GM12864 (cell line): Measurements from ENCODE around the gene SELENOM.
"Not testable (repeated sequence)": the region's sequence is repeated elsewhere in the genome, so short reads cannot be mapped to it uniquely, and the experiment has no call there.

Experiments
- DNase-seq: peaks from one replicate; pipeline ENCODE4 v3.0.0-alpha.2; 2011; ENCODE audit warnings: low read depth
- H3K4me3 ChIP-seq: 2 replicates; pipeline ENCODE4 v1.5.1; 2011; ENCODE audit warnings: mild to moderate bottlenecking, low read depth, low read length, control low read depth
- TF ChIP-seq, protein P1 (sequence below): IDR thresholded peaks from 2 replicates; pipeline ENCODE4 v1.5.1; 2011; ENCODE audit warnings: low read depth, mild to moderate bottlenecking, moderate library complexity, low read length, control low read depth, inconsistent platforms; ENCODE audit errors: missing control alignments

SELENOM gene

DNA sequence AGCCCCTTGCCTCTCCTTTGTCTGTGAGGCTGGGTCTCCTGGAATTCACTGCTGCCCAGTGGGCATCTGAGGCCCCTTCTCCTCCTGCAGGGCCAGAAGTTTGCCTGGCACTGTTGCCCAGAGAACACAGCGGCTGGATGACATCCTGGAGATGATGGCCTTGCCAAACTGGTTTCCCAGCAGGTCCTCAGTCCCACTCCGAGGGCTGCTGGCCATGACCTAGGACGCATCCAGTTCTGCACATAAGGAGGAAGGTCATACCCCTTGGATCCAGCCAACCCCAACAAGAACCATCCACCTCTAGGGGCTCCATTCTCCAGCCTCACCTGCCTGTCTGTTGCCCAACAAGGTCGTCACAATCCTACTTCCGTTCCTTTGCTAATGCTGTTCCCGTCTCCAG, 29.7 kb downstream of the SELENOM start:
- no peak for DNase-seq
- H3K4me3 ChIP-seq = no peak overlapping the region
- TF ChIP-seq, protein P1, sequence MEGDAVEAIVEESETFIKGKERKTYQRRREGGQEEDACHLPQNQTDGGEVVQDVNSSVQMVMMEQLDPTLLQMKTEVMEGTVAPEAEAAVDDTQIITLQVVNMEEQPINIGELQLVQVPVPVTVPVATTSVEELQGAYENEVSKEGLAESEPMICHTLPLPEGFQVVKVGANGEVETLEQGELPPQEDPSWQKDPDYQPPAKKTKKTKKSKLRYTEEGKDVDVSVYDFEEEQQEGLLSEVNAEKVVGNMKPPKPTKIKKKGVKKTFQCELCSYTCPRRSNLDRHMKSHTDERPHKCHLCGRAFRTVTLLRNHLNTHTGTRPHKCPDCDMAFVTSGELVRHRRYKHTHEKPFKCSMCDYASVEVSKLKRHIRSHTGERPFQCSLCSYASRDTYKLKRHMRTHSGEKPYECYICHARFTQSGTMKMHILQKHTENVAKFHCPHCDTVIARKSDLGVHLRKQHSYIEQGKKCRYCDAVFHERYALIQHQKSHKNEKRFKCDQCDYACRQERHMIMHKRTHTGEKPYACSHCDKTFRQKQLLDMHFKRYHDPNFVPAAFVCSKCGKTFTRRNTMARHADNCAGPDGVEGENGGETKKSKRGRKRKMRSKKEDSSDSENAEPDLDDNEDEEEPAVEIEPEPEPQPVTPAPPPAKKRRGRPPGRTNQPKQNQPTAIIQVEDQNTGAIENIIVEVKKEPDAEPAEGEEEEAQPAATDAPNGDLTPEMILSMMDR = no peak

DNA sequence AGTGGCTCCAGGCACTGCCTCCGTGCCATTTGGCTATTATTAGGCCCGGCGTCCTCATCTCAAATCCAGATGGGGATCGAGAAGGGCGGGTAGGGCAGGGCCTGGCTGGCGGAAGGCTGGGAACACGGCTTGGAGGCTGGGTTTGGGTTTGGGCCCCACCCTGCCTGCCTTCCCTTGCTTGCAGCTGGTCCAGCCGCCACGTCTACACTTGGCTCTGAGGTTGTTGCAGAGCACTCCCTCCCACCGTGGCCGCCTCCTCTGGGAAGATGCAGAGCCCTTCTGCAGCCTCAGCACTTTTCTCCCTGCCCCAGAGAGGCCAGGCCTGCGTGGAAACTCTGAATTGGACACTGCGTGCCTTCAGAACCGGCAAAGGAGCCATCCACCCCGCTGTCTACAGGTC, 31.4 kb downstream of the SELENOM start:
- H3K4me3 ChIP-seq = no peak overlapping the region

DNA sequence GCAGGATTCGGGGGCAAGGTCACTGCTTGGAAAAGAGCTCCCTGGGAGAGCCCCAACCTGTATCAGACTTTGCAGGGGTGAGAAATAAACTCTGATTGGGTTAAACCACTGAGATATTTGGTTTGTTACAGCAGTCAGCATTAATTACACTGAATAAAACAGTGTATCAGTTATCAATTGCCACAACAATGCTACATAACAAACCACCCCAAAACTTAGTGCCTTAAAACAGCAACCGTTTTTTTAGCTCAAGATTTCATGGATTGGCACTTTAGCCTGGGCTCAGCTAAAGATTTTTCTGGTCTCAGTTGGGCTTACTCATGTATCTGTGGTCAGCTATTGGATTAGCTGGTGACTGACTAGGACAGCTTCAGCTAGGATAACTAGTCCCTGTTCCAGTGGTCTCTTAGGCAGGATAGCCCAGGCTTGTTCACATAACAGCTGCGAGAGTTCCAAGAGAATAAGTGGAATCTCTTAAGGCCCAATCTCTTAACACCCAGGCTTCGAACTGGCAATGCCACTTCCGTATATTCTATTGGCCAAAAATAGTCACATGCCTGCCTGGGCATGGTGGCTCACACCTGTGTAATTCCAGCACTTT, 33.7 kb downstream of the SELENOM start:
- H3K4me3 ChIP-seq, DNase-seq: not testable (repeated sequence)

More for the DNA sequence above, 31.4 kb downstream of the SELENOM start:
- TF ChIP-seq, protein P1 = no peak
- no peak for DNase-seq

DNA sequence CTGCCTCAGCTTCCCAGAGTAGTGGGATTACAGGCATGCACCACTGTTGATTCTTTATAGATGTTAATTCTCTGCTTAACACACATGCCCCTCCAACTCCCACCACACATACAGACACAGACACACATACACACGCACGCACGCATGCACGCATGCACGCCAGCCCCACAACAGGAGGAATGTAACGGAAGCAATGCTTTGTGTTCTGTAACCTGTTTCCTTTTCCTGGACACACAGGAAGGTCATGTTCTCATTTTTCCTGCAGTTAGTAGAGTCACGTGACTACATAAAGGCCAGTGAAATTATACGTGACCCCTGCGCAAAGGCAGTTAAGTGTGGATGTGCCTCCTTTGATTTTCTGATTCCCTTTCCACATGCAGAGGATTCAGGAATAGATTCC, 34.2 kb downstream of the SELENOM start:
- H3K4me3 ChIP-seq, DNase-seq: not testable (repeated sequence)

DNA sequence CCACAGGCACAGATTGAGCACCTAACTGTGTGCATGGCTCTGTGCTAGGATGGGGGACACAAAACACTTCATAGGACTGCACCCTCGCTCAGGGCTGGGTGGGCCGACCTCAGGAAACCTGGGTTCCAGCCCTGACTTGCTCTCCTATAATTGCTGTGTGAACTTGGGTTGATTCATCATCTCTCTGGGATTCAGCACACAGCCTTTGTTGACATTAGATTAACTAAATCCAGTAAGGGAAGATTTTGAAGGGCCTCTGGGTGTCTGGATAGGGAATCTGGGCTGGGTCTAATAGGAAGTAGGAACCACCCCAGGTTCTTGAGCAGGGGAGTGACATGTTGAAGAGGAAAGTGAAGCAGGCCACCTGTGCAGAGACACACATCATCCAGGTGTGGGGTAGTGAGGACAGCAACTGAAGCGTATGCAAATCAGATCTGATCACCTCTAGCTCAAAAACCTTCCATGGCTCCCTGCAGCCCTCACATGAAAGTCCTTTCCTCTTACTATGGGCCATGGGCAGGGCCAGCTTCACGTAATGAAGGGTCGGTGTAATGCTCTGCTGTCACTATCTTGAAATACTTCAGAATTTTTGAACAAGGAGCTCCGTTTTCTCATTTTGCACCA, 37.6 kb downstream of the SELENOM start:
- not testable (repeated sequence) for H3K4me3 ChIP-seq, DNase-seq

DNA sequence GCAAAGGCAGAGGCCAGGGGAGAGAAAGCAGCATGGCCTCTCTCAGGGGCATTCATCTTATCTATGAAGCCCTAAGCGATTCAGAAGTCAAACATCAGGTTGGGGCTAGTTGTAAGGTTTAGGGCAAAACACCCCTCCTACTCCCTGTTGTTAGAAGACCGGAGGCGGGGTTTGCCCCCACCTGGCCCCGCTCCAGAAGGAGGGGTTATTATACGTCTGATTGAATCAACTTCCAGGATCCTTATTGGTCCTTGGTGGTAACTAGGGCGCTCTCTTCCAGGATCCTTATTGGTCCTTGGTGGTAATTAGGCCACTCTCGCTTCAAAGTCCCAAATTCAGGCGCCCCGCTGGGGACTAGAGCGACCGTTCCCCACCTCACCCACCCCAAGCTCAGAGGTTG, 38.4 kb downstream of the SELENOM start:
- TF ChIP-seq, protein P1 = no peak
- no peak overlapping the region for H3K4me3 ChIP-seq
- no peak for DNase-seq

DNA sequence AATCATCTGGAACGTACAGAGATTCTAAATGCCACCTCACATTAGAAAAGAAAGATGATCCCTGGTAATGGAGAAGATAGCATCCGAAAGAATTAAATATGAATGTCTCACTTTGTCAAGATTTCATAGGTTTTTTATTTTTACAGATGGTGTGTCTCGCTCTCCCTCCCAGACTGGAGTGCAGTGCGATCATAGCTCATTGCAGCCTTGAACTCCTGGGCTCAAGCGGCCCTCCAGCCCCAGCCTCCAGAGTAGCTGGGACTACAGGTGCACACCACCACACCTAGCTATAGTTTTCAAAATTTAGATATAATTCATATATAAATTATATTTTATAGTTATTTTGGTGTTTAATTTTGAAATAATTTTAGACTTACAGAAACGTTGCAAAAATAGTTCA, 43.0 kb downstream of the SELENOM start:
- no peak for DNase-seq
- no peak overlapping the region; the same call in 1 of the 2 replicates for H3K4me3 ChIP-seq
- TF ChIP-seq, protein P1 = no peak

DNA sequence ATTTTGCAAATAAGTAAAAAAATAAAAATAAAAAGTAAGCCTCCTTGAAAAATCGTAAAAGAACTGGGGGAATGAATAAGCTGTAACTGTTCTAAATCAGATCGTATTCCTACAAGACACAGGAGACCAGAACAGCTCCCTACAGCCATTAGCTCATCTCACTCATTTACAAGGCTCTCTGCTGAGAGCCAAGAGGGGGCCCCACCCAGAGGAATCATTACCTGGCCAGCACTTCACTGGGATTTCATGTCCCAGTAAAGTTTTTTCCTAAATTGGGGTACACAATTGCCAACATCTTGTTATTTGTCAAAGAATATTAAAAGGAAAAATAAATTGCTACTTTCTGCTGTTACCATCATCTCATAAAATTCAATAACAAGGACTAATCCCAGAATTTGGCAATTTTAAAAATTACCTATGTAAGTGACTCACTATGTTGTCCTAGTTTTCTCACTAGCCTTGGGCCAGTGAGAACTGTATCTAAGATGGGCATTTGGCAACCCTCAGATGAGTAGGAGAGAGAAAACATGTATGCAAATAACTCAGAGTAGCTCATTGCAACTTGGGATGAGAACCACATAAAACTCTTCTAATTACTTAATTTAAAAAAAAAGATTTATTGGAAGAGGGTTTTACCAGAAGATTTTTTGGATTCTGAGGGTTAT, 44.7 kb downstream of the SELENOM start:
- TF ChIP-seq, protein P1 = no peak
- no peak for DNase-seq
- H3K4me3 ChIP-seq = no peak overlapping the region

DNA sequence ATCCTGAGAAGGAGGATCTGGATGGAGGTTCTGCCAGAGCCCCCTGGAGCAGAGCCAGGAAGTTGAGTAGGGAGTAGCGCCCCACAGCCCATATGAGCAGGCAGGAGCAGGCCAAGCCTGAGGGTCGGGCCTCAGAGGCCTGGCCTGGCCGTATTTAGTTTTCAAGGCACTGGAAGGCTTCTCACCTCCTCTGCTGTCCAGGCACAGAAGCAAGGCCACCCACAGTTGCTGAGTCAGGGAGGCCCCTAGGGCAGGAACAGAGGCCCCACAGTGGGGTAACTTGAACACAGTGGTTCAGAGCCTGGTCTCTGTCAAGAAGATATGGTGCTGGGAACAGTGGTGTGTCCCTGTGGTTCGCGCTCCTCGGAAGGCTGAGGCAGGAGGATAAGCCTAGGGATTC, 47.7 kb downstream of the SELENOM start:
- DNase-seq, H3K4me3 ChIP-seq: not testable (repeated sequence)
